Skin epidermis (tissue), 12 donors: Measurements from ENCODE around the gene KRTAP20-3.

ENCODE experiments used
- H3K27ac ChIP-seq, 21 experiments: fragments of 200-600 bp; sonication (generic) in 11 of 21; one replicate each; pipeline ENCODE4 v1.5.0; 2020; ENCODE audit warnings: mild to moderate bottlenecking in 3 of 21, inconsistent platforms in 2 of 21, moderate library complexity in 2 of 21
- H3K4me3 ChIP-seq, 7 experiments: fragments of 200-600 bp; sonication (generic) in 2 of 7; one replicate each; pipeline ENCODE4 v1.5.0; 2020; ENCODE audit warnings: inconsistent platforms in 2 of 7, mild to moderate bottlenecking in 2 of 7, moderate library complexity in 1 of 7

The KRTAP20-3 gene

DNA sequence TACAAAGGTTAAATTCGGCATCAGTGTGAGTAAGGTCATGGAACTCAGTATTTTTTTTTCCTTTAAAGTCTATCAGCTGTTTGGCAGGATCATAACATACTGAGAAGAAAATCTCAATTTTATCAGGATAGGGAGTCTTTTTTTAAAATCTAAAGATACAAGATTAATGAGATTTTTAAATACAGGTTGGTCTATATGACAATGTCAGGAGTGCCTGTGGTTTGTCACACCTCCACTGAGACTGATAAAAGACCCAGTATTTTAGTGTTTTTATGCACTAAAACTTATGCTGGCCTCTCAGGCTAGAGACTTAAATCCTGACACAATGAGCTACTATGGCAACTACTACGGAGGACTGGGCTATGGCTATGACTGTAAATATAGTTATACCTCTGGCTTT is at the start of gene KRTAP20-3:
KRTAP20-3 (plus strand) TSS at position 301 of the 400 bp plus-strand sequence.
- Histone ChIP-seq H3K4me3 (no peak within 1 kb of the TSS), H3K27ac (no peak within 1 kb of the TSS)

DNA sequence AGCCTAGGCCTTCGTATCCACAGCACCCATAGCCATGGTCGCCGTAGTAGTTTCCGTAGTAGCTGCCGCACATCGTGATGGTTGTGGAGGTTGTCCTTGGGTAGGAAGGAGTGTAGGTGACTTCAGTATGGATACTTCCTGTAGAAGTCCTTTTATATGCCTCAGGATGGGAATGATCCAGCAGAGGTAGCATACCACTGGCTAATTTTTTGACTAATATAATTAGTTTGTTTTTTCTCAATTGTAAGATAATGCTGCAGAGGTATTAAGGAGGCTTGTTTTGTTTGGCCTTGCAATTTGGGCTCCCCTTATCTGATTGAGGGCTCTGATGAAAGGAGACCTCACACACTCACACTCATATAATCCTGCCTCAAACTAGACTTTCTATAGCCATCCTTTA is 43.9 kb upstream of the KRTAP20-3 start, which contains the start of gene KRTAP6-2:
KRTAP6-2 (minus strand) TSS at position 101 of the 400 bp plus-strand sequence; CDS start at position 73, 28 bp downstream.
- Histone ChIP-seq H3K27ac (no peak within 1 kb of the TSS), H3K4me3 (no peak within 1 kb of the TSS)

DNA sequence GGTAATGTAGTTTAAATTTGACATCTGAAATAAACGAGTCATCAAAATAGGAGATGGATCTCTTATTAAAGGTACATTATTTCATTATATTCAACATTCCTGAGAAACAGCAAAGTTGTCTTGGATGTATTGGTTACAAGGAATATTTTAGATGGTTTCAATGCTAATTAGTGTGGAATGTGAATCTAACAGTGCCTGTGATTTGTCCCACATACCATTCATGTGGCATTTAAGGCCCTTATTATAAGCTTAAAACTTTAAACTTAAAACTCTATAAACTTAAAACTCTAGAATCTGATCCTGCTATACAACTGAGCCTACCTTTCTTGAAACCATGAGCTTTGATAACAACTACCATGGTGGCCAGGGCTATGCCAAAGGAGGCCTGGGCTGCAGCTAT is 41.9 kb upstream of the KRTAP20-3 start, which contains the start of gene KRTAP22-1:
KRTAP22-1 (plus strand) TSS at position 301 of the 400 bp plus-strand sequence.
- H3K4me3 ChIP-seq = no peak within 1 kb of the TSS

DNA sequence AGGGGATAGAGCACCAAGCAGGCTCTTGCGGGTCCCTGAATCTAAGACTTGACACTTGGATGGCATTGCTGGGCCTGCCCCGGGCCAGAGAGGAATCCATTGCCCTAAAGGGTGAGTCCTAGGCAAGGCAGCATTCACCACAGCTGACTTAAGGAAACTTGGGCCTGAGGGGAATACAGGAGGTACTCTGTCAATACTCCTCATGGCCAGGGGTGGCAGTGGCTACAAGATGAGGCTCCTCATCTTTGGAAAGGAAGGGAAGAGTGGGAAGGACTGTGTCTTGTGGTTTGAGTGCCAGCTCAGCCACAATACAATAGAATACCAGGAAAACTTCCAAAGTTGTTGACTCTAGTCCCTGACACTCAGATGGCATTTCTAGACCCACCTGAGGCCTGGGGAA is 36.7 kb upstream of the KRTAP20-3 start:
- no peak overlapping the region for H3K4me3 ChIP-seq

More for the DNA sequence above, 41.9 kb upstream of the KRTAP20-3 start, which contains the start of gene KRTAP22-1:
- no peak within 1 kb of the TSS for H3K27ac ChIP-seq

DNA sequence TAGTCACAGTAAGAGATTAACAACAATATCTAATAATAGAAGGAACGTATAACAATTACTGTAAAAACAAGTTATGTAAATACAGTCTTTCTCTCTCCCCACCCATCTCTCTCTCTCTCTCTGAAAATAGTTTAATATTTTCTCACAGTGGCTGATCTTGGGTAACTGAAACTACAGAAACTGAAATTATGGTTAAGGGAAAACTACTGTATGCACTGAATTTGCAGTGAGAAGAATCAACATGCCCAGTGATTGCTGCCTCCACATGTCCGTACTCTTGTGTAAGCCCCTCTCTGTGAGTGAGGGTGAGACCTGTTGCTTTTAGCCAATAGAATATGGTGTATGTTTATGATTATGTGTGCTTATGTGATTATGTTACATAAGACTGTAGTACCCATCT is 30.5 kb upstream of the KRTAP20-3 start:
- Histone ChIP-seq H3K4me3 (no peak overlapping the region), H3K27ac (no peak overlapping the region)

More for the DNA sequence above, 36.7 kb upstream of the KRTAP20-3 start:
- H3K27ac ChIP-seq = no peak overlapping the region

DNA sequence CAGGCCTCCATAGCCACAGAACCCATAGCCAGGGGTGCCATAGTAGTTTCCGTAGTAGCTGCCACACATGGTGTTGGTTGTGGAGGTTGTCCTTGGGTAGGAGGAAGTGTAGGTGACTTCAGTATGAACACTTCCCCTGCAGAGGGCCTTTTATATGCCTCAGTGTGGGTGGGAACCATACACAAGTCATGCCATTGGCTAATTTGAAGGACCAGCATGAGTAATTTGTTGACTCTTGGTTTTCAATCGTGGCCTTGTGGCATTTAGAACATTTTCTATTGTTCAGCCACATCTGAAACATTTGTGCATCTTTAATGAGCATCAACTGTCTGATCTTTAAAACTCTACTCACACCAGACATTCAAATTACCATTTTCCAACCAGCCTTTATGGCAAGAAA is 28.8 kb upstream of the KRTAP20-3 start, which contains the start of gene KRTAP6-1:
KRTAP6-1 (minus strand) TSS at position 95 of the 400 bp plus-strand sequence; CDS start at position 69, 26 bp downstream.
- Histone ChIP-seq H3K27ac (no peak within 1 kb of the TSS), H3K4me3 (no peak within 1 kb of the TSS)

DNA sequence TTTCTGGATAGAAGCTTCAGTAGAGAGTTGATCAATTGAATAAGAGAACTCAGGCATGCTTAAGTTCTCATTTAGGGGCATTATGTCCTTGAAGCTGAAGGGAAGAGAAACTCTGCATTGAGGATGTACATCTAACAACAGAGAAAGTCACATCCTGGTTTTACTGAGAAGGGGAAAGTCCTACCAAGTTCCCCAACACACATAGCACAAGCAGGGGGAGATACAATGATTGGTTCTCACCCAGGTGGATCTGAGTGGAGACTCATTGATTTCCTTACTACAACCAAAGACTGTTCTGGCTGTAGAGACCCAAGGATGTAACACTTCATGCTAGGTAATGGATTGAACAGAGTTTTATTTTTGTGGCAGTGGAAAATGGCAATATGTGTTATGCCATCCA is 27.5 kb upstream of the KRTAP20-3 start:
- H3K27ac ChIP-seq = no peak overlapping the region
- H3K4me3 ChIP-seq = no peak overlapping the region

DNA sequence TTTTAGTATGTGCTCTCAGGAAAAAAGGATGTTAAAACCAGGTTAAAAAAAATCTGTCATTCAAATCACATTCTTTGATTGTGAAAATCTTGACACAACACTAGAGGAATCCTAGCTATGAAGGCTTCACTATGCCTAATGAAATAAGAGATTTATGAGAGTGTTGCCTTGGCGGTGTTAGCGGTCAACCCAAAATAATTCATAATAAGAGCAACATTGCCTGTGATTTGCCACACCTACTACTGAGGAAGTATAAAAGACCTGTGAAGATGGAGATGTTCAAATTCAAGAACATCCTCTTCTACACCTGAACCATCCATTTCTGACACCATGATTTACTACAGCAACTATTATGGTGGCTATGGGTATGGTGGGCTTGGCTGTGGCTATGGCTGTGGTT is 26.5 kb upstream of the KRTAP20-3 start, which contains the start of gene KRTAP20-1:
KRTAP20-1 (plus strand) TSS at position 301 of the 400 bp plus-strand sequence; CDS start at position 331, 30 bp downstream.
- no peak within 1 kb of the TSS for H3K4me3 ChIP-seq
- H3K27ac ChIP-seq = no peak within 1 kb of the TSS

DNA sequence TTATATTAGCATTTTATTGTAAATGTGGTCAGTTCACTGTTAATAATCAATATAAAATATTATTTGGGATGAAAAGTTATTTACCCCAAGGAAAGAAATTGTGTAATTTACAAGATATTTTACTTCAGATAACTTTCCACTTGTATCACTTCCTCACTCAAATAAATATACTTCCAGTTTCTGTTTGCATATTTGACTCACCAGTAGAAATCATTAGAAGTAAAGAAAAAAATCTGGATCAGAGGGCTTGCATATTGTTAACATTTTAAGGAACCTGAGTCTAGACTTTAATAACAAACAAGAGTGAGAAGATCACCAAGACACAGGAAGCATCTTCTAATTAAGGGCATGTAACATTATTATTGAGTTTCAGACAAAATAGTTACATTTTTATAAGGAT is 22.6 kb upstream of the KRTAP20-3 start:
- no peak overlapping the region for H3K4me3 ChIP-seq

DNA sequence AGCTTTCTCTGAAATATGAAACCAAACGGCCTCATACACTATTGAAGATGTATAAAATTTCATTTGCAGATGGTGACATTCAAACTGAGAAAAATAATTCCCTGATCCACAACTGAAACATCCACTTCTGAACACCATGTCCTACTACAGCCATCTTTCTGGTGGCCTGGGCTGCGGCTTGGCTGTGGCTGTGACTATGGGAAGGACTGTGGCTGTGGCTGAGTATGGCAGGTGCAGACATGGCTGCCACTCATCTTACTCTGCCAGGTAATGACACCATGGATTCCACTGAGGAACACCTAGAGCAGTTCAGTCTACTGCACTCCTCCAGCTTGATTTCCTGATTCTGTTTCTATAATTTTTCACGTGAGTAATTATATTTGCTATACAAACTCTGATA is 22.1 kb upstream of the KRTAP20-3 start, which contains the start of gene KRTAP20-4:
KRTAP20-4 (plus strand) TSS at position 106 of the 400 bp plus-strand sequence.
- Histone ChIP-seq H3K27ac (no peak within 1 kb of the TSS), H3K4me3 (no peak within 1 kb of the TSS)

More for the DNA sequence above, 22.6 kb upstream of the KRTAP20-3 start:
- H3K27ac ChIP-seq = no peak overlapping the region

DNA sequence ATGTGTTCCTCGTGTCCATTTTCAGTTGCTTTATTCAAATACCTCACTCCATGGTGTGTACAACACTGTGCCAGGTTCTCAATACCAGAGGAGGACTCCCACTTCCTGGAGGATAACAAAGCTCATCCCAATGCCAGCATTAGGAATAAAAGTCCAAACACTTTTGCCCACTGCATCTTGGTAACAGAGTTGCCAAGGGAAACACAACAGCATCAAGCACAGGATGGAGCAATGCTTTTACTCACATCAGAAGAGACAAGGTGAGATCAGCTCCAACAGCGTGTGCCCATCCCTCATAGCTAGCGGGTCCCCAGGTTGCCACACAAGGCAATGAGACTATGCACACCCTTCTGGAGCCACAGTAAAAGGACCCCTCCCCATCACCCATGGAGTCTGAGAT is 19.3 kb upstream of the KRTAP20-3 start:
- Histone ChIP-seq H3K4me3 (no peak overlapping the region), H3K27ac (no peak overlapping the region)

DNA sequence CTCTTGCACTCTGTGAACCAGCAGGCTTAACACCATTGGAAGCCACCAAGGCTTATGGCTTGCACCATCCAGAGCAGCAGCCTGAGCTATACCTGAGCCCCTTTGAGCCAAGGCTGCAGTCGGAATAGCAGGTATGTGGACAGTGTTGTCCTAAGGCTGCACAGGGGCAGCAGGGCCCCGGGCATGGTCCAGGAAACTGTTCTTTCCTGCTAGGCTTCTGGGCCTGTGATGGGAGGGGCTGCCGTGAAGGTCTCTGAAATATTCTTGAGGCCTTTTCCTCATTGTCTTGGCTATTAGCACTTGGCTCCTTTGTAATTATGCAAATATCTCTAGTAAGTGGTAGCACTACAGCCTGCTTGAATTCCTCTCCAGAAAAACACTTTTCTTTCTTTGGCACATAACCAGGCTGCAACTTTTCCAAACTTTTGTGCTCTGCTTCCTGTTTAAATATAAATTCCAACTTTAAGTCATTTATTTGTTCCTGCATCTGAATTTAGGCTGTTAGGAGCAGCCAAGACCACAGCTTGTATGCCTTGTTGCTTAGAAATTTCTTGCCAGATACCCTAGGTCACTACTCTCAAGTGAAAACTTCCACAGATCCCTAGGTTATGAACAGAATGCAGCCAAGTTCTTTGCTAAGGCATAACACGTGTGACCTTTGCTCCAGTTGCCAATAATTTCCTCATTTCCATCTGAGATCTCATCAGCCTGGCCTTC is 17.1 kb upstream of the KRTAP20-3 start:
- H3K4me3 ChIP-seq = no peak overlapping the region

DNA sequence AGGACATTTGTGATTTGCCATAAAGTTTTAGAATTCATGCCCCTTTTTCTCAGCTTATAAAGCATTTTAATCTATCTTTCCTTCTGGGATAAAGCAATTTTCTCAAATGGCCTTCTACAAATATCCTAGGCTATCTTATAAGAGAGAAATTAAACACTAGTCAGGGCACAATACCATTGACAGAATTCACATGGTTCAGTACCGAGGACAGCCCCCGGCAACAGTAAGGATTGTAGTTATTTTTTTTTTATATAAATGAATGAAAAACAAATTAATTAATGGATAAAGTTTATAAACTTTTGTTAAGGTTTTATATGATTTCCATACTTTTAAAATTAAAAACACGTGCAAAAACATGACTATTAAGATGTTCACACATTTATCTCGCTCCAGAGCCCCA is 14.6 kb upstream of the KRTAP20-3 start:
- H3K4me3 ChIP-seq = no peak overlapping the region
- H3K27ac ChIP-seq = no peak overlapping the region

More for the DNA sequence above, 17.1 kb upstream of the KRTAP20-3 start:
- H3K27ac ChIP-seq = no peak overlapping the region

DNA sequence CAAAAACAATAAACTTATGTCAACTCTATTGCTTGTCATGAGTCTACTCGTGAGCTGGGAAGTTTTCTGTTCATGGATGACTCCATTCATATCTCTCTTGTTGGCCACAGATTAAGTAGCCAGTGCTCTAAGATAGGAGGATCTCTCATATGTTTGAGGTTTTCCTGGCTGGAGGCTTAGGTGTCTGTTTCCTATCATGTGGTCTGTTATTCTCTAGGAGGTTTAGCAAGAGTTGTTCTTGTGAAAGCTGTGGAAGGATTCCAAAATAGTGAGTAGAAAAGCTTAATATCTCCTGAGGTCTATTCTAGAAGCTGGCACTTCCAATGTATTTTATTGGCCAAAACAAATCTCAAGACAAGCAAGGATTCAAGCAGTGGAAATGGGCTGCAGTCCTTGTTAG is 13.5 kb upstream of the KRTAP20-3 start:
- H3K27ac ChIP-seq = no peak overlapping the region
- H3K4me3 ChIP-seq = no peak overlapping the region

DNA sequence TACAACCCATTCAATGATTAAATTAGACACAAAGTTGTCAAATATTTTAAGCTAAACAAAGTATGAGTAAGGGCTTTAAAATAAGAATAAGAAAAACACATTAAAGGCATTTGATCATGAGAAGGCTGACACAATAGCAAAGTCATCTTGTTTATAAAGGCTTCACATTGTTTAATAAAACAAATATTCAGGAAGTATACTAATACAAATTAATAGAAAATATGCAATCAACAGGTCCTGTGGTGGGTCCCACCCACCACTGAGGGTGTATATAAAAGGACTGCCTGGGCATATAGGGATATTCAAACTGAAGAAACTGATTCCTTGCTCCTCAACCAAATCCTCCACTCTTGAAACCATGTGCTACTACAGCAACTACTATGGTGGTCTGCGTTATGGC is 7.8 kb upstream of the KRTAP20-3 start, which contains the start of gene KRTAP20-2:
KRTAP20-2 (plus strand) TSS at position 301 of the 400 bp plus-strand sequence; CDS start at position 359, 58 bp downstream.
- no peak within 1 kb of the TSS for H3K4me3 ChIP-seq

DNA sequence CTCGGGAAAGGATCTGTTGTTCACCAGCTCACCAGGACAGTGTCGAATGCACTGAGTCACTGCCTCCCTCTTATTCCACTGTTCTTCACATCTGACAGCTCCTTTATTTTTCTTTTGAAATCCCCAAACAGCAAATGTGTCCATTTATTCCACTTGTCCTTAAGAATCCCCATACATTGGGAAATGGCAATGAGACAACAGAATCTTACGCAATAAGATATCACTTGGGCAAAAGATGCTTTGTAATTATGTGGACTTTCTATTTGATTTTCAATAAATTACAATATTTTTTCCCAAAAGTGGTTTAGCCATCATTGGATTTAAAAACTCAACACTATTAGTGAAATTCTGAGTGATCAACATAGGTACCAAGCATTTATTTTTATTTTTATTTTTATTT is 4.0 kb upstream of the KRTAP20-3 start:
- H3K27ac ChIP-seq = no peak overlapping the region
- no peak overlapping the region for H3K4me3 ChIP-seq

More for the DNA sequence above, 7.8 kb upstream of the KRTAP20-3 start, which contains the start of gene KRTAP20-2:
- H3K27ac ChIP-seq = no peak within 1 kb of the TSS

DNA sequence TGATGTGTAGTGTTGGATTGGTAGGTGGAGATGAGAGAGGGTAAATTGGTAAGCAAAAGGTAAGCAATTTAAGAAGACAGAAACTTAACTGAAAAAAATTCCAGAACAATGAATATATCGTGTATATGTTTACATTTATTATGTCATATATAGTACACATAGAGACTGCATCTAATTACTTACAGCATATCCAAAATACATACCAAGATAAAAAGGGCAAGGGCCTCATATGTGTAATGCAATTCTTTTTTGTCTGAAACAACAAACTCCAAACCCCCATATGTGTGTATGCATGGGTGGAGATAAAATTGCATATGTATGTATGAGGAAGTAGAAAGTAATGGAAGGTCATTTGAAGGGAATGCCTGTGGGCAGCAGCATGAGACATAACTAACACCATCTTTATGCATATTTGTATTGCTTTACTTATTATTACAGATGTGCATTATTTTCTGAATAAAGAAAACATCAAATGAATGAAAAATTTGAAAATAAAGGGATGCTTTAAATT is 4.3 kb downstream of the KRTAP20-3 start:
- no peak overlapping the region for H3K4me3 ChIP-seq
- no peak overlapping the region for H3K27ac ChIP-seq

DNA sequence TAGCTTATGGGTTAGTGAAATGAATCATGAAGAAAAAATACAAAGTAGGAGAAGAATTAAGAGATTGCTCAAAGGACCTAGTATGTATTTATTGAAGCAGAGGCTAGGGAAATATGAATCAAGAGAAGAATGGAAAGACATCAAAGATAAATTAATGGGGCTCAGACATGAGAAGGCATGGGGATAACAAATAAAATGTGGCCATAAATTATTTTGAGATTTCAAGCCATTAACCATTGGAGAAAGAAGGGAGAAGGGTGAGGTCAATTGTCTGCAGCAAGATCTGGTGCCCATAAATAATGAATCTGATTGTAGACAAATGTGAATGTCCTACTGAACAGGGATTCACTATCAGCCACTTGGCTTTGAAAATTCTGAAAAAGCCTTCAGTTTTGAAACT is 10.2 kb downstream of the KRTAP20-3 start:
- H3K4me3 ChIP-seq = no peak overlapping the region
- H3K27ac ChIP-seq = no peak overlapping the region

DNA sequence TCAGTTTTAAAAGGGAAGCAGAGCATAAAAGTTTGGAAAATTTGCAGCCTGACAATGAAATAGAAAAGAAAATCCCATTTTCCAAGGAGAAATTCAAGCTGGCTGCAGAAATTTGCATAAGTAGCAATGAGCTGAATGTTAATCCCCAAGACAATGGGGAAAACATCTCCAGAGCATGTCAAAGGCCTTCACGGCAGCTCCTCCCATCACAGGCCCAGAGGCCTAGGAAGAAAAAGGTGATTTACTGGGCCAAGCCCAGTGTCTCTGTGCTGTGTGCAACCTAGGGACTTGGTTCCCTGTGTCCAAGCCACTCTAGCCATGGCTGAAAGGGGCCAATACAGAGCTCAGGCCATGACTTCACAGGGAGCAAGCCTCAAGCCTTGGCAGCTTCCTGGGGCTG is 26.1 kb downstream of the KRTAP20-3 start:
- Histone ChIP-seq H3K27ac (no peak overlapping the region), H3K4me3 (no peak overlapping the region)

DNA sequence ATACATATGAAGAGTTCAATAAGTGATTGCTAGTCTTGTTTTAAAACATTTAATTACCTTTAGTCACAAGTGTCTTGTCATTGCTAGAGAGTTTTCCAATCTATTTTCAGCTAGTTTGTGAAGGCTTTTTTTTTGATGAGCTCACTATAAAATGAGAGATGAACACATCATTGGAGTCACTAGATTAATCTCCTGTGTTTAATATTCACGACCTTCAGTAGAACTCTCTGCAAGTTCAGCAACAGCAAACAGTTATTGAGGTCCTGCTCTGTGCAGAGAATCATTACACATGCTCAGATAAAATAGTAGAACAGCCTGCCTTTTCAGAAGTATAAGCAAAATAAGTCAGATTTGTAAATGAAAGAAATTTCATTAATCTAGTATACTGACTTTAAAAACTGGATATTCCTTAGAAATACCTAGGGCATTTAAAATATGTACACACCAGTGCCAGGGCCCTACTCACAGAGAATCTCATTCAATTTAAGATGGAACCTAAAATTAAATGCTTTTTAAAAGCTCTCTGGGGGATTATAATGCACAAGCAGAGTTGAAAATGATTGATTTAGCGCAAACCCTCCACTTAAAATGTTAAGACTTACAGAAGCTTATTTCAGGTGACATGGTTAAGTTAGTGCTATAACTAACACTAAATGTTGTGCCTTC is 30.5 kb downstream of the KRTAP20-3 start:
- Histone ChIP-seq H3K27ac (no peak overlapping the region), H3K4me3 (no peak overlapping the region)
